ENCODE results near the gene SMG7. TPM values are rescaled to one million over a fixed set of nuclear protein-coding genes. Genes with fewer than 3 reads are reported as not detected.

The SMG7 gene
- 38.6 to 48.3 TPM (median 43.5 TPM) in 5 replicates for total RNA-seq (2022; extraction: Qiagen RNA extraction; ENCODE audit: low read depth)

DNA sequence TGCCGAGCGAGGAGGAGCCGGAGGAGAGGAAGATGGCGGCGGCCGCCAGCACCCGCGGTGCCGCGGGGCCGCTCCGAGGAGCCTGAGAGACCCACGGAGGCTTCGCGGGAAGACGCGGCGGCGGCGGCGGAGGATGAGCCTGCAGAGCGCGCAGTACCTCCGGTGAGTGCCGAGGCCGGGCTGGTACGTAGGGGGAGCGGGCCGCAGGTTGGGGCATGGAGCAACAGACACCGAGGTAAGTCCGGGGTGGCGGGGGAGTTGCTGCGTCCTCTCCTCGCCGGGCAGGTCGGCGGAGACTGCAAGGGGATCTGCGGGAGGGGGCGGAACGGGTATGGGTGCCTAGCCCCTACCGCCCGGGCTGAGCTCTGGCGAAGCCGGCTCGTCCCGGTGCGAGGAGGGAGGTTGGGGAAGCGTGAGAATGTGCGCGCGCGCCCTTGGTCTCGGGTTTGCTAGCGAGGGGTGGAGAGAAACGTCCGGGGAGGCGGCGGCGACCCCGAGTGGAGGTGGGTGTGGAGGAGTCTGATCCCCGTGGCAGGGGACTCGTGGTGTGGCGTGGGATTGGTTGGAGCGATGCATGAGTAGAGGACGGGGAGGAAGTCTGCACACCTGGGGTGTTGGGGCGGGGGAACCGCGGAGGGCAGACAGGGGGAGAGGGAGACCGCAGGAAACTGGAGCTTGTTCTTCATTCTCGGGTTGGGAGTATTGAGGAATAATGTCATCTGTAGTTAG lies at the start of gene SMG7:
TSS of gene SMG7 (plus strand) at position 12 of the 729 bp plus-strand sequence. CDS start at position 134, 122 bp downstream.

GRCh38 chr1:183590244-183591191 lies 118.2 kb downstream of the SMG7 start, which contains the start of gene NCF2:
TSS of gene NCF2 (minus strand) at chr1:183590459. CDS start at chr1:183590329, 130 bp downstream.

Other genes starting within 250 kb of the SMG7 start
- gene NMNAT2, start 54.1 kb upstream of the SMG7 start, total RNA-seq (2022; extraction: Qiagen RNA extraction; ENCODE audit: low read depth), result 0.51 to 0.85 TPM (median 0.60 TPM) in 5 replicates
- 2.3 to 5.0 TPM (median 3.5 TPM) in 5 replicates for gene NCF2, start 118.0 kb downstream of the SMG7 start, total RNA-seq (2022; extraction: Qiagen RNA extraction; ENCODE audit: low read depth)
- 143 to 197 TPM (median 175 TPM) in 5 replicates for gene ARPC5, start 163.3 kb downstream of the SMG7 start, total RNA-seq (2022; extraction: Qiagen RNA extraction; ENCODE audit: low read depth)
- gene APOBEC4, start 180.8 kb downstream of the SMG7 start, total RNA-seq (2022; extraction: Qiagen RNA extraction; ENCODE audit: low read depth), result not detected in 5 replicates

Measured in A549 treated with DMSO at 1 μM for 4 hours (cell line).